Measurements from ENCODE around the gene ATP13A3. TPM values are rescaled to one million over a fixed set of nuclear protein-coding genes. Genes with fewer than 3 reads are reported as not detected.

ATP13A3 gene
- total RNA-seq, 1 experiment from 2014 or later: 181 TPM

- Mint-ChIP-seq H3K9me3 (ENCODE audit: unreplicated experiment) (no peaks in the 10 kb centered on the region), H3K27me3 (ENCODE audit: insufficient read depth, unreplicated experiment) (no peaks in the 10 kb centered on the region), H3K27ac (ENCODE audit: unreplicated experiment) (no peak overlapping the region), H3K4me3 (ENCODE audit: unreplicated experiment) (no peak overlapping the region), H3K36me3 (ENCODE audit: insufficient read depth, unreplicated experiment) (peaks cover 55% of the 10 kb centered on the region), H3K4me1 (ENCODE audit: low read depth, unreplicated experiment) (no peaks in the 10 kb centered on the region)
- intact Hi-C loops (cut with micrococcal nuclease; ENCODE audit: unreplicated experiment): loop anchor here (1.0 to 5.0 kb wide), 2 partner anchors 37 to 71 kb away; partner anchors contain the start of gene LRRC15
- Histone ChIP-seq H3K9me3 (no peaks in the 10 kb centered on the region), H3K4me1 (no peaks in the 10 kb centered on the region), H3K4me3 (ENCODE audit: low read depth, low read length) (no peak overlapping the region), H3K27me3 (replicated peaks; ENCODE audit: control insufficient read depth, insufficient read depth, low read length) (no peaks in the 10 kb centered on the region), H3K36me3 (ENCODE audit: control insufficient read depth, insufficient read depth, low read length) (no peaks in the 10 kb centered on the region; the same call in 1 of the 2 replicates)
- TF ChIP-seq CTCF (IDR thresholded peaks at IDR 0.05; ENCODE audit: insufficient read depth in 1 of 2, low read depth in 1 of 2, low read length in 1 of 2, severe bottlenecking in 1 of 2, unreplicated experiment in 1 of 2): peak; percentile 57 to 71
- DNase-seq: peak in 1 of 2 experiments; percentile 65
- ChIA-PET CTCF (interaction anchor here (1.4 kb wide), 1 partner anchor 71 kb away, joined by 3 read pairs; no protein-coding TSS in a partner anchor), POLR2A (no interaction called here)
- no TSS peak for BruUV-seq (replicated peaks)
These were observed 82.2 kb downstream of the ATP13A3 start for GRCh38 chr3:194404365-194405140.

GRCh38 chr3:194401868-194402329, 84.9 kb downstream of the ATP13A3 start:
- no peak overlapping the region for H3K4me3 ChIP-seq (ENCODE audit: low read depth, low read length)
- no peaks in the 10 kb centered on the region for H3K4me1 Mint-ChIP-seq (ENCODE audit: low read depth, unreplicated experiment)
- no peak for DNase-seq
- no peaks in the 10 kb centered on the region for H3K27me3 Mint-ChIP-seq (ENCODE audit: insufficient read depth, unreplicated experiment)
- no peaks in the 10 kb centered on the region for H3K9me3 ChIP-seq
- no peaks in the 10 kb centered on the region; the same call in 1 of the 2 replicates for H3K36me3 ChIP-seq (ENCODE audit: control insufficient read depth, insufficient read depth, low read length)
- CTCF ChIA-PET: no interaction called here
- H3K4me1 ChIP-seq: no peaks in the 10 kb centered on the region
- H3K27ac Mint-ChIP-seq (ENCODE audit: unreplicated experiment): no peak overlapping the region
- POLR2A ChIA-PET: no interaction called here
- H3K36me3 Mint-ChIP-seq (ENCODE audit: insufficient read depth, unreplicated experiment): peaks cover 37% of the 10 kb centered on the region
- H3K9me3 Mint-ChIP-seq (ENCODE audit: unreplicated experiment): no peaks in the 10 kb centered on the region
- no peaks in the 10 kb centered on the region for H3K27me3 ChIP-seq (replicated peaks; ENCODE audit: control insufficient read depth, insufficient read depth, low read length)
- no peak overlapping the region for H3K4me3 Mint-ChIP-seq (ENCODE audit: unreplicated experiment)
- intact Hi-C loops (cut with micrococcal nuclease; ENCODE audit: unreplicated experiment): loop anchor here (5.0 kb wide), 1 partner anchor 35 kb away; the partner anchor contains the start of gene LRRC15
- no TSS peak for BruUV-seq (replicated peaks)
- TF ChIP-seq CTCF (IDR thresholded peaks at IDR 0.05; ENCODE audit: insufficient read depth in 1 of 2, low read depth in 1 of 2, low read length in 1 of 2, severe bottlenecking in 1 of 2, unreplicated experiment in 1 of 2): no peak

- POLR2A ChIA-PET: no interaction called here
- no peaks in the 10 kb centered on the region for H3K27me3 Mint-ChIP-seq (ENCODE audit: insufficient read depth, unreplicated experiment)
- H3K4me1 Mint-ChIP-seq (ENCODE audit: low read depth, unreplicated experiment): no peaks in the 10 kb centered on the region
- CTCF ChIA-PET: no interaction called here
- intact Hi-C loops (cut with micrococcal nuclease; ENCODE audit: unreplicated experiment): loop anchor here (5.0 kb wide), 1 partner anchor 34 kb away; the partner anchor contains the start of gene LRRC15
- TF ChIP-seq CTCF (IDR thresholded peaks at IDR 0.05; ENCODE audit: insufficient read depth in 1 of 2, low read depth in 1 of 2, low read length in 1 of 2, severe bottlenecking in 1 of 2, unreplicated experiment in 1 of 2): no peak
- H3K4me1 ChIP-seq: peaks cover under 1% of the 10 kb centered on the region; the same call in 1 of the 2 replicates
- no peaks in the 10 kb centered on the region for H3K9me3 Mint-ChIP-seq (ENCODE audit: unreplicated experiment)
- H3K27ac Mint-ChIP-seq (ENCODE audit: unreplicated experiment): no peak overlapping the region
- no peaks in the 10 kb centered on the region for H3K9me3 ChIP-seq
- H3K36me3 Mint-ChIP-seq (ENCODE audit: insufficient read depth, unreplicated experiment): peaks cover 35% of the 10 kb centered on the region
- BruUV-seq (replicated peaks): no TSS peak
- no peaks in the 10 kb centered on the region; the same call in 1 of the 2 replicates for H3K36me3 ChIP-seq (ENCODE audit: control insufficient read depth, insufficient read depth, low read length)
- no peak for DNase-seq
- H3K4me3 Mint-ChIP-seq (ENCODE audit: unreplicated experiment): no peak overlapping the region
- H3K27me3 ChIP-seq (replicated peaks; ENCODE audit: control insufficient read depth, insufficient read depth, low read length): no peaks in the 10 kb centered on the region
- H3K4me3 ChIP-seq (ENCODE audit: low read depth, low read length): no peak overlapping the region
These were observed 85.5 kb downstream of the ATP13A3 start for GRCh38 chr3:194401346-194401745.
